OCI-LY7 (cell line): ENCODE data around the gene ALS2CL. TPM values are rescaled to one million over a fixed set of nuclear protein-coding genes. Genes with fewer than 3 reads are reported as not detected.

Source experiments
- BruUV-seq: library from RNA; stranded (reverse); fragments of 400-500 nt; replicated peaks from 2 replicates; lab custom pipeline; 2021; lab: Mats Ljungman, UMichigan
- CTCF ChIA-PET: fragments of 300-600 bp; sonication (Branson Sonifier 250); formaldehyde crosslinking; loops from one replicate; lab custom pipeline; 2022; ENCODE audit warnings: antibody characterized with exemption; ENCODE audit not compliant: unreplicated experiment; lab: Charles Lee
- POLR2A ChIA-PET: fragments of 300-600 bp; sonication (Branson Sonifier 250); formaldehyde crosslinking; loops from one replicate; lab custom pipeline; 2022; ENCODE audit warnings: antibody characterized with exemption; lab: Charles Lee
- DNase-seq: peaks from one replicate; pipeline ENCODE4 v3.0.0-alpha.2; 2015; ENCODE audit warnings: low spot score
- H2AFZ ChIP-seq: fragments of 200-600 bp; sonication (generic), shearing (Covaris generic); 2 replicates; pipeline ENCODE4 v1.6.1; 2014; ENCODE audit warnings: mild to moderate bottlenecking, antibody characterized with exemption, low read length, moderate library complexity
- H3K27ac ChIP-seq: fragments of 200-600 bp; sonication (generic); 2 replicates; pipeline ENCODE4 v1.5.1; 2014; ENCODE audit warnings: mixed run types, low read depth, mild to moderate bottlenecking, moderate library complexity, low read length, inconsistent platforms; ENCODE audit not compliant: poor library complexity, severe bottlenecking
- H3K36me3 ChIP-seq: fragments of 200-600 bp; sonication (generic); 2 replicates; pipeline ENCODE4 v1.6.1; 2014; ENCODE audit warnings: mild to moderate bottlenecking, antibody characterized with exemption, low read length, moderate library complexity, mixed read lengths; ENCODE audit not compliant: insufficient read depth
- H3K4me1 ChIP-seq: fragments of 200-600 bp; sonication (generic); 2 replicates; pipeline ENCODE4 v1.5.1; 2014; ENCODE audit warnings: mild to moderate bottlenecking, low read length; ENCODE audit not compliant: insufficient read depth, poor library complexity, severe bottlenecking
- H3K4me2 ChIP-seq: fragments of 200-600 bp; sonication (generic); 2 replicates; pipeline ENCODE4 v1.6.1; 2014; ENCODE audit warnings: mild to moderate bottlenecking, low read length
- H3K4me3 ChIP-seq: fragments of 200-600 bp; sonication (generic); 2 replicates; pipeline ENCODE4 v1.5.1; 2014; ENCODE audit warnings: mild to moderate bottlenecking, low read depth, low read length; ENCODE audit not compliant: poor library complexity, severe bottlenecking
- H3K79me2 ChIP-seq: fragments of 200-600 bp; sonication (generic); 2 replicates; pipeline ENCODE4 v1.6.1; 2016; ENCODE audit warnings: low read depth, mild to moderate bottlenecking, low read length, moderate library complexity, mixed read lengths; ENCODE audit not compliant: insufficient read depth
- H3K9me2 ChIP-seq: fragments of 200-600 bp; sonication (generic); 2 replicates; pipeline ENCODE4 v1.6.1; 2016; ENCODE audit warnings: mild to moderate bottlenecking, low read length, mixed read lengths; ENCODE audit not compliant: insufficient read depth
- H3K9me3 ChIP-seq: fragments of 200-600 bp; sonication (generic); 2 replicates; pipeline ENCODE4 v1.6.1; 2014; ENCODE audit warnings: mild to moderate bottlenecking, mixed run types, low read length, mixed read lengths
- H4K20me1 ChIP-seq: fragments of 200-600 bp; sonication (generic); 2 replicates; pipeline ENCODE4 v1.6.1; 2014; ENCODE audit warnings: mild to moderate bottlenecking, antibody characterized with exemption, low read length, moderate library complexity, mixed read lengths; ENCODE audit not compliant: insufficient read depth
- EZH2phosphoT487 ChIP-seq: fragments of 200-600 bp; sonication (generic); IDR thresholded peaks from 2 replicates; pipeline ENCODE4 v1.6.1; 2018; ENCODE audit warnings: low read depth, borderline replicate concordance, mild to moderate bottlenecking, mixed run types, antibody characterized with exemption, low read length, moderate library complexity, mixed read lengths
- intact Hi-C: fragments of 100-400 bp; cut with micrococcal nuclease; formaldehyde crosslinking; loops from one replicate; pipeline ENCODE4 v1.10.0; 2022; ENCODE audit not compliant: unreplicated experiment
- small RNA-seq: library from RNA; depleted of rRNA; stranded (forward); fragments of <200 nt; gene quantifications from one replicate; pipeline ENCODE3, GENCODE V24; 2014
- total RNA-seq, 2 experiments: library from RNA; depleted of rRNA in 1 of 2; stranded (reverse); fragments of >200 nt in 1 of 2; shearing (Covaris generic) in 1 of 2; gene quantifications; 2 replicates each; pipeline ENCODE4 v1.2.3, GENCODE V29; 2014 to 2022
- TF ChIP-seq, protein P1 (sequence below): fragments of 200-600 bp; sonication (generic); conservative IDR thresholded peaks from 2 replicates; pipeline ENCODE4 v1.5.1; 2014; ENCODE audit warnings: mild to moderate bottlenecking, antibody characterized with exemption, low read length, moderate library complexity, mixed read lengths

The ALS2CL gene
- total RNA-seq, 2 experiments from 2014 or later, result 0.28 TPM; not detected in 1

DNA sequence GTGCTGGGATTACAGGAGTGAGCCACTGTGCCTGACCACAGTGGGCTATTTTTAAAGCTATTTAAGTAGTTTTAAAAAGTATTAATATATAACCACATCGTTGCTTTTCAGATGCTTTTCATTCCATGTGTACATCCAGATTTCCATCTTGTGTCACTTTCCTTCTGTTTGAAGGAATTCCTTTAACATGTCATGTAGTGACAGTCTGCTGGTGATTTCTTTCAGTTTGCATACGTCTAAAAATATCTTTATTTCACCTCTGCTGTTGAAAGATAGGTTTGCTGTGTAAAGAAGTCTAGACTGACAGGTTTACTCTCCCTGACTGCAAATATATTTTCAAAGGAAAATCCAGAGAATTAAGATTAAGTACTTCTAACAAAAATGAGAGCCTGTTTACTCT is 68.9 kb downstream of the ALS2CL start:
- H3K4me1 ChIP-seq, result peaks cover 5% of the 10 kb centered on the region
- CTCF ChIA-PET, result no interaction called here
- H3K79me2 ChIP-seq, result no peaks in the 10 kb centered on the region

DNA sequence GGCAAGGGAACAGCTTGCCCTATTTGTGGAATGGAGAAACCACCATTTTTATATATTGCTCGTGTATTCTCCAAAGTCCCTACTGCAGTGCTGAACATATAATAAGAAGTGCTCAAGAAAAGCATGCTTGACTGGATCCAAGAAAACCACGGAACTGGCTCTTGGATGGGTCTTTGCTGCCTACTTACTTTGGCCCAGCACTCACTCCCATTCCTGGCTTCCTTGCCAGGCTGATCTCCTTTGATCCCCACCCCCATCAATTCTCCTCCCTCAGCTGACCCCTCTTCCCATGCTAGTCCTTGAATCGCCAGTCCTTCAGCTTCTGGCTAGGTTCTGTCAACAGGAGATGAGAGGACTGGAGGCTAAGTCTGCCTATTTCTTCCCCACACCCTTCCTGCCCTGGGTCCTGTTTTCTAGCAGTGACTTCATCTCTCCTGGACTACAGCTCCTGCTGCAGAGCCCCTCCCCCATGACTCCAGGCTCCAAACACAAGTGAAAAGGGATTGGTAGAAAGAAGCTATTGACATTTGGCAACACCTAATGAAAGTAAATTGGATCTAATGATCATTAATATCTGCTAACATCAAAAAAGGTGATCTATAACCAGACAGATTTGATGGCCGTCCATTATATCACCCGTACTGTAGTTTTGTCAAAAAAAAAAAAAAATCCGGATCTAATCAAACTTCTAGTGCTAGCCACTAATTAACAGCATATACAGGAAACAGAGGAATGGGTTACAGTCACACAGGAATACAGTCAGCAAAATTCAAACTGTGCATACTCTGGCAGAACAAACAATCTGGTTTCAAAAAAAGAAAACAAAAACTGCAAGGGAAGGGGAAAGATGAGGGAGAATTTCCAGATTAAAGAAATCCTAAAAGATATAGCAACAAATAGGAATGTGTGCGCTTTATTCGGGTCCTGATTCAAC is 73.4 kb downstream of the ALS2CL start:
- DNase-seq, result no peak
- H3K36me3 ChIP-seq, result no peaks in the 10 kb centered on the region
- no peak overlapping the region for H3K4me3 ChIP-seq
- intact Hi-C loops, result no loop called here
- H3K9me2 ChIP-seq, result no peaks in the 10 kb centered on the region
- TF ChIP-seq EZH2phosphoT487, result no peak
- TF ChIP-seq, protein P1, sequence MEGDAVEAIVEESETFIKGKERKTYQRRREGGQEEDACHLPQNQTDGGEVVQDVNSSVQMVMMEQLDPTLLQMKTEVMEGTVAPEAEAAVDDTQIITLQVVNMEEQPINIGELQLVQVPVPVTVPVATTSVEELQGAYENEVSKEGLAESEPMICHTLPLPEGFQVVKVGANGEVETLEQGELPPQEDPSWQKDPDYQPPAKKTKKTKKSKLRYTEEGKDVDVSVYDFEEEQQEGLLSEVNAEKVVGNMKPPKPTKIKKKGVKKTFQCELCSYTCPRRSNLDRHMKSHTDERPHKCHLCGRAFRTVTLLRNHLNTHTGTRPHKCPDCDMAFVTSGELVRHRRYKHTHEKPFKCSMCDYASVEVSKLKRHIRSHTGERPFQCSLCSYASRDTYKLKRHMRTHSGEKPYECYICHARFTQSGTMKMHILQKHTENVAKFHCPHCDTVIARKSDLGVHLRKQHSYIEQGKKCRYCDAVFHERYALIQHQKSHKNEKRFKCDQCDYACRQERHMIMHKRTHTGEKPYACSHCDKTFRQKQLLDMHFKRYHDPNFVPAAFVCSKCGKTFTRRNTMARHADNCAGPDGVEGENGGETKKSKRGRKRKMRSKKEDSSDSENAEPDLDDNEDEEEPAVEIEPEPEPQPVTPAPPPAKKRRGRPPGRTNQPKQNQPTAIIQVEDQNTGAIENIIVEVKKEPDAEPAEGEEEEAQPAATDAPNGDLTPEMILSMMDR, result no peak
- no peak overlapping the region for H3K4me2 ChIP-seq
- H3K27ac ChIP-seq, result no peak overlapping the region
- ChIA-PET CTCF (no interaction called here), POLR2A (no interaction called here)
- H4K20me1 ChIP-seq, result no peaks in the 10 kb centered on the region
- BruUV-seq, result no TSS peak
- no peaks in the 10 kb centered on the region for H3K9me3 ChIP-seq
- no peak overlapping the region for H2AFZ ChIP-seq
- H3K79me2 ChIP-seq, result no peaks in the 10 kb centered on the region
- H3K4me1 ChIP-seq, result no peaks in the 10 kb centered on the region

More for the DNA sequence above, 68.9 kb downstream of the ALS2CL start:
- no peak overlapping the region for H2AFZ ChIP-seq
- TF ChIP-seq, protein P1, result no peak
- no peak for TF ChIP-seq EZH2phosphoT487
- intact Hi-C loops, result no loop called here
- H3K27ac ChIP-seq, result no peak overlapping the region
- no peak overlapping the region for H3K4me2 ChIP-seq
- BruUV-seq, result no TSS peak
- H3K9me2 ChIP-seq, result no peaks in the 10 kb centered on the region
- H3K36me3 ChIP-seq, result no peaks in the 10 kb centered on the region
- no peaks in the 10 kb centered on the region for H3K9me3 ChIP-seq
- no peak overlapping the region for H3K4me3 ChIP-seq
- no peak for DNase-seq
- POLR2A ChIA-PET, result interaction anchor here (0.6 kb wide), 1 partner anchor 289 kb away, joined by 6 read pairs; no protein-coding TSS in a partner anchor
- no peaks in the 10 kb centered on the region for H4K20me1 ChIP-seq

Small RNA genes within 50 kb of the gene (small RNA-seq; reads per million reads assigned to genes)
- not detected for gene RF00591

Other genes starting within 250 kb of the ALS2CL start
- 3.7 TPM in 1 of 2 replicates, not detected in the other for gene LTF, start 228.8 kb downstream of the ALS2CL start, total RNA-seq (2014; rRNA removed; shearing (Covaris generic))
- not detected in 2 replicates for gene LTF, start 228.8 kb downstream of the ALS2CL start, total RNA-seq (2022)
- gene RTP3, start 195.7 kb downstream of the ALS2CL start, total RNA-seq (2014; rRNA removed; shearing (Covaris generic)), result 1.3 and 1.4 TPM in 2 replicates
- 0.37 and 0.74 TPM in 2 replicates for gene RTP3, start 195.7 kb downstream of the ALS2CL start, total RNA-seq (2022)
- 2.0 and 2.4 TPM in 2 replicates for gene LRRC2, start 127.4 kb downstream of the ALS2CL start, total RNA-seq (2014; rRNA removed; shearing (Covaris generic))
- 1.9 and 2.2 TPM in 2 replicates for gene LRRC2, start 127.4 kb downstream of the ALS2CL start, total RNA-seq (2022)
- gene FAM240A, start 81.2 kb downstream of the ALS2CL start, total RNA-seq (2014; rRNA removed; shearing (Covaris generic)), result not detected in 2 replicates
- not detected in 2 replicates for gene FAM240A, start 81.2 kb downstream of the ALS2CL start, total RNA-seq (2022)
- gene TMIE, start 7.7 kb upstream of the ALS2CL start, total RNA-seq (2014; rRNA removed; shearing (Covaris generic)), result not detected in 2 replicates
- not detected in 2 replicates for gene TMIE, start 7.7 kb upstream of the ALS2CL start, total RNA-seq (2022)
- gene PRSS50, start 24.2 kb upstream of the ALS2CL start, total RNA-seq (2014; rRNA removed; shearing (Covaris generic)), result not detected in 2 replicates
- not detected in 2 replicates for gene PRSS50, start 24.2 kb upstream of the ALS2CL start, total RNA-seq (2022)
- gene MYL3, start 169.8 kb upstream of the ALS2CL start, total RNA-seq (2014; rRNA removed; shearing (Covaris generic)), result not detected in 2 replicates
- gene MYL3, start 169.8 kb upstream of the ALS2CL start, total RNA-seq (2022), result not detected in 2 replicates
- not detected in 2 replicates for gene PTH1R, start 184.0 kb upstream of the ALS2CL start, total RNA-seq (2014; rRNA removed; shearing (Covaris generic))
- gene PTH1R, start 184.0 kb upstream of the ALS2CL start, total RNA-seq (2022), result not detected in 2 replicates